Measurements from ENCODE around the gene KHDC1. TPM values are rescaled to one million over a fixed set of nuclear protein-coding genes. Genes with fewer than 3 reads are reported as not detected.

Gene KHDC1
- total RNA-seq, 1 experiment from 2014 or later = 9.1 TPM

DNA sequence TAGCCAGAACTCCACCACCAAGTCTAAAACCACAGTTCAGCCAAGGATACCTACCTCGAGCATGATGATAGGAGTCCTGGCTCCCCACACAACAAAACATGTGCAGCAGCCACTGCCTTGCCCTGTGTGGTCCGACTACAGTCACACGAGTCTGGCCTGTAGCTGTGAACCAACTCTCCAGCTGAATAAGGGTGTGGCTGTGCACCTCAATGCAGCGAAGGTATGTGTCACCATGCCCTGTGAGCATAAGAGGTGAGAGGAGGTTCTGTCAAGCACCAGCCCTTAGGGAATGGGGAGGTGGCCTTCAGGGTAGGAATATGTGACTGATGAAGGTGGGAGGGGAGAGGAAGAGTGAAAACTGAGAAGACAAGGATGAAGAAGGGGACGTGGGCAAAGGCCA lies 21.0 kb downstream of the KHDC1 start:
- no peaks in the 10 kb centered on the region for H4K20me1 ChIP-seq (ENCODE audit: insufficient read depth)
- no peak overlapping the region for H3K27ac ChIP-seq (ENCODE audit: low read depth, low read length)
- no peak for TF ChIP-seq CEBPB (IDR thresholded peaks at IDR 0.05; ENCODE audit: low read depth)
- TF ChIP-seq SIN3A (IDR thresholded peaks at IDR 0.05; ENCODE audit: low read depth) = no peak
- no peak for TF ChIP-seq FOSL1 (IDR thresholded peaks at IDR 0.05; ENCODE audit: low read depth)
- no peak for TF ChIP-seq YY1 (IDR thresholded peaks at IDR 0.05; ENCODE audit: extremely low read depth, insufficient replicate concordance, low read depth, low read length)
- TF ChIP-seq ELF1 (IDR thresholded peaks at IDR 0.05; ENCODE audit: borderline replicate concordance, low read depth) = no peak
- TF ChIP-seq RAD21 (IDR thresholded peaks at IDR 0.05; ENCODE audit: low read depth) = no peak
- no peak for TF ChIP-seq TCF7L2 (IDR thresholded peaks at IDR 0.05; ENCODE audit: borderline replicate concordance, extremely low read depth, insufficient read depth, insufficient read length)
- no peak for TF ChIP-seq ZFX (IDR thresholded peaks at IDR 0.05)
- no peak for TF ChIP-seq ATF3 (IDR thresholded peaks at IDR 0.05)
- TF ChIP-seq ZNF274 (IDR thresholded peaks at IDR 0.05; ENCODE audit: low read depth, low read length) = no peak
- no peak for TF ChIP-seq SRF (IDR thresholded peaks at IDR 0.05; ENCODE audit: low read depth)
- TF ChIP-seq, protein P1, sequence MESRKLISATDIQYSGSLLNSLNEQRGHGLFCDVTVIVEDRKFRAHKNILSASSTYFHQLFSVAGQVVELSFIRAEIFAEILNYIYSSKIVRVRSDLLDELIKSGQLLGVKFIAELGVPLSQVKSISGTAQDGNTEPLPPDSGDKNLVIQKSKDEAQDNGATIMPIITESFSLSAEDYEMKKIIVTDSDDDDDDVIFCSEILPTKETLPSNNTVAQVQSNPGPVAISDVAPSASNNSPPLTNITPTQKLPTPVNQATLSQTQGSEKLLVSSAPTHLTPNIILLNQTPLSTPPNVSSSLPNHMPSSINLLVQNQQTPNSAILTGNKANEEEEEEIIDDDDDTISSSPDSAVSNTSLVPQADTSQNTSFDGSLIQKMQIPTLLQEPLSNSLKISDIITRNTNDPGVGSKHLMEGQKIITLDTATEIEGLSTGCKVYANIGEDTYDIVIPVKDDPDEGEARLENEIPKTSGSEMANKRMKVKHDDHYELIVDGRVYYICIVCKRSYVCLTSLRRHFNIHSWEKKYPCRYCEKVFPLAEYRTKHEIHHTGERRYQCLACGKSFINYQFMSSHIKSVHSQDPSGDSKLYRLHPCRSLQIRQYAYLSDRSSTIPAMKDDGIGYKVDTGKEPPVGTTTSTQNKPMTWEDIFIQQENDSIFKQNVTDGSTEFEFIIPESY (IDR thresholded peaks at IDR 0.05; ENCODE audit: extremely low read depth, insufficient replicate concordance, low read length) = no peak
- ATAC-seq (no peak), DNase-seq (ENCODE audit: low read depth, low spot score) (no peak)
- no peak overlapping the region for H3K9ac ChIP-seq (ENCODE audit: low read length)
- ChIA-PET CTCF (no interaction called here), POLR2A (no interaction called here), RAD21 (ENCODE audit: low non-redundant PET in 1 of 2, low total read pairs in 2 of 2, uncharacterized antibody in 2 of 2, unreplicated experiment in 2 of 2) (no interaction called here)
- no peaks in the 10 kb centered on the region for H3K36me3 ChIP-seq (ENCODE audit: control insufficient read depth in 1 of 2, insufficient read depth in 2 of 2, low read length in 2 of 2)
- no TSS peak for BruUV-seq (replicated peaks)
- H3K27me3 ChIP-seq (ENCODE audit: insufficient read depth, low read length) = no peaks in the 10 kb centered on the region
- intact Hi-C loops (cut with micrococcal nuclease) = no loop called here
- no peak overlapping the region for H3K4me3 ChIP-seq (replicated peaks in 1 of 2; ENCODE audit: low read depth in 1 of 2, low read length in 2 of 2)
- no peaks in the 10 kb centered on the region for H3K79me2 ChIP-seq (ENCODE audit: insufficient read depth, low read length)
- H2AFZ ChIP-seq (ENCODE audit: low read depth, low read length, poor library complexity, severe bottlenecking) = no peak overlapping the region
- no peak overlapping the region for H3K4me2 ChIP-seq (ENCODE audit: low read length)
- no peaks in the 10 kb centered on the region for H3K4me1 ChIP-seq (ENCODE audit: control insufficient read depth in 1 of 2, insufficient read depth in 2 of 2, low read length in 2 of 2)
- no peaks in the 10 kb centered on the region for H3K9me2 ChIP-seq (ENCODE audit: insufficient read depth)
- H3K9me3 ChIP-seq (ENCODE audit: control insufficient read depth in 1 of 2, insufficient read depth in 1 of 2, low read depth in 1 of 2, low read length in 2 of 2) = no peaks in the 10 kb centered on the region
